H1 (cell line): Measurements from ENCODE around the gene CRYBG1. TPM values are rescaled to one million over a fixed set of nuclear protein-coding genes. Genes with fewer than 3 reads are reported as not detected.

Source experiments
- CTBP2 ChIP-seq: IDR thresholded peaks from 2 replicates; pipeline ENCODE4 v1.7.0; 2011; ENCODE audit warnings: borderline replicate concordance, mild to moderate bottlenecking, moderate library complexity, mixed read lengths, low read length; ENCODE audit not compliant: insufficient read depth, insufficient read length
- FOSL1 ChIP-seq: IDR thresholded peaks from 2 replicates; pipeline ENCODE4 v1.6.1; 2011; ENCODE audit warnings: mild to moderate bottlenecking, low read depth, low read length, moderate library complexity; ENCODE audit not compliant: insufficient read depth
- RAD21 ChIP-seq, 2 experiments: IDR thresholded peaks in 1 of 2; conservative IDR thresholded peaks in 1 of 2; 2 replicates each; pipeline ENCODE4 v1.6.1; 2011; ENCODE audit warnings: low read depth in 2 of 2, low read length in 2 of 2, improper control_type of control experiment in 1 of 2, inconsistent platforms in 1 of 2, mild to moderate bottlenecking in 1 of 2, moderate library complexity in 1 of 2
- SUZ12 ChIP-seq: fragments of 200-600 bp; sonication (generic); IDR thresholded peaks from 2 replicates; pipeline ENCODE4 v1.6.1; 2012; ENCODE audit warnings: mild to moderate bottlenecking, inconsistent platforms, low read length, moderate library complexity, mixed read lengths
- polyA plus RNA-seq, 7 experiments: library from polyadenylated mRNA; depleted of rRNA in 3 of 7; stranded (reverse) in 5 of 7; unstranded in 2 of 7; fragments of >200 nt in 5 of 7; fragments of 200-250 nt in 2 of 7; gene quantifications; 1 replicate in 5 of 7; 2 replicates in 1 of 7; 4 replicates in 1 of 7; pipeline versions ENCODE4 v1.2.1 to v1.2.3, GENCODE V29; 2011 to 2013; ENCODE audit warnings: missing spikeins in 2 of 7, mixed read lengths in 2 of 7
- total RNA-seq: library from RNA; stranded (reverse); fragmentation: NEBNext Ultra II Directional; extraction: Animal tissue kit (Norgen Biotek cat#: 25700); gene quantifications from 2 replicates; pipeline ENCODE4 v1.2.1, GENCODE V29; 2021
- TF ChIP-seq, protein P1 (sequence below): IDR thresholded peaks from 2 replicates; pipeline ENCODE4 v1.6.1; 2012; ENCODE audit warnings: low read length, inconsistent platforms

Gene CRYBG1
- total and polyA plus RNA-seq, 2 of the 8 experiments (the other 6 are each of a cell fraction or from before 2014, with no cell fraction given) = 2.2 to 11.6 TPM

DNA sequence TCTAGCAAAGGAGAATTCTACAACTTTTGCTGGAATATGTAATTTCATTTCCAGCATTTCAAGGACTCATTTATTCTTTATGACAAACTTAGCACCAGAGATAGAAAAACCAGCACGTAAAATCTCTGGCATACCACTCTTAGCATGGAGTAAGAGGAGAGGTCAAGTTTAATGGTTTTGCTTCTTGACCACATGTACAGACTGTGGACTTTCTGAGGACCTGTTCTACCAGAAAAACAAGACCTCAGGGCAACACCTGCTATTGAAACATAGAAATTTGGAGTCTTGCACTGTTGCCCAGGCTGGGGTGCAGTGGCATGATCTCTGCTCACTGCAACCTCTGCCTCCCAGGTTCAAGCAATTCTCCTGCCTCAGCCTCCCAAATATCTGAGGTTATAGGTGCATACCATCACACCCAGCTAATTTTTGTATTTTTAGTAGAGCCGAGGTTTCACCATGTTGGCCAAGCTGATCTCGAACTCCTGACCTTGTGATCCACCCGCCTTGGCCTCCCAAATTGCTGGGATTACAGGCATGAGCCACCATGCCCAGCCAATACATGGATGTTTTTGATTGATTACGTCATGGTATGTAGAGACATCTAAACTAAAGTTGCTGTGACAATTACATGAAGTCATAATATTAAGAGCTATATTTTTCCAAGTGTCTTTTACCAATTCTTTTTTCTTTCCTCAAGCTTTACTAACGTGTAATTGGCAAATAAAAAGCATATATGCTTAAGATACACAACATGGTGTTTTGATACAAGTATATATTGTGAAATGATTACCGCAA, 36.1 kb downstream of the CRYBG1 start (continued):
- TF ChIP-seq, protein P1, sequence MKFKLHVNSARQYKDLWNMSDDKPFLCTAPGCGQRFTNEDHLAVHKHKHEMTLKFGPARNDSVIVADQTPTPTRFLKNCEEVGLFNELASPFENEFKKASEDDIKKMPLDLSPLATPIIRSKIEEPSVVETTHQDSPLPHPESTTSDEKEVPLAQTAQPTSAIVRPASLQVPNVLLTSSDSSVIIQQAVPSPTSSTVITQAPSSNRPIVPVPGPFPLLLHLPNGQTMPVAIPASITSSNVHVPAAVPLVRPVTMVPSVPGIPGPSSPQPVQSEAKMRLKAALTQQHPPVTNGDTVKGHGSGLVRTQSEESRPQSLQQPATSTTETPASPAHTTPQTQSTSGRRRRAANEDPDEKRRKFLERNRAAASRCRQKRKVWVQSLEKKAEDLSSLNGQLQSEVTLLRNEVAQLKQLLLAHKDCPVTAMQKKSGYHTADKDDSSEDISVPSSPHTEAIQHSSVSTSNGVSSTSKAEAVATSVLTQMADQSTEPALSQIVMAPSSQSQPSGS = no peak
- no peak for TF ChIP-seq FOSL1
- TF ChIP-seq RAD21 (IDR thresholded peaks at IDR 0.05 in 1 of 2, conservative IDR thresholded peaks at IDR 0.05 in 1 of 2; ENCODE audit: low read depth in 2 of 2, low read length in 2 of 2) = no peak
- no peak for TF ChIP-seq SUZ12
- TF ChIP-seq CTBP2 = no peak
- TF ChIP-seq, all 59 proteins: peak for 0
